Heart left ventricle (tissue), 16 donors: Measurements from ENCODE around the gene STOML1. TPM values are rescaled to one million over a fixed set of nuclear protein-coding genes. Genes with fewer than 3 reads are reported as not detected.

Experiments
- ATAC-seq, 4 donors: fragments of 200-7000 bp; cut with Tn5 transposase; one replicate each; pipeline ENCODE4 v1.9.1; 2020 to 2022; ENCODE audit warnings: moderate library complexity in 4 of 4, mild to moderate bottlenecking in 3 of 4, moderate number of reproducible peaks in 1 of 4
- DNase-seq, 5 donors: peaks; one replicate each; pipeline ENCODE4 v3.0.0-alpha.2; 2020
- H3K27ac ChIP-seq, 12 donors: fragments of 200-600 bp; sonication (generic) in 4 of 12; one replicate each; pipeline versions ENCODE4 v1.5.0 to v1.8.0; 2016 to 2022; ENCODE audit warnings: mild to moderate bottlenecking in 2 of 12
- H3K27me3 ChIP-seq, 9 donors: fragments of 200-600 bp; sonication (generic) in 2 of 9; one replicate each; pipeline versions ENCODE4 v1.5.1 to v1.8.0; 2016 to 2022; ENCODE audit warnings: mild to moderate bottlenecking in 3 of 9
- H3K36me3 ChIP-seq, 9 donors: fragments of 200-600 bp; sonication (generic) in 2 of 9; one replicate each; pipeline versions ENCODE4 v1.5.0 to v1.8.0; 2018 to 2022; ENCODE audit warnings: mild to moderate bottlenecking in 2 of 9
- H3K4me1 ChIP-seq, 12 donors: fragments of 200-600 bp; sonication (generic) in 4 of 12; one replicate each; pipeline versions ENCODE4 v1.5.0 to v1.8.0; 2016 to 2022; ENCODE audit warnings: mild to moderate bottlenecking in 3 of 12
- H3K4me3 ChIP-seq, 12 donors: fragments of 200-600 bp; sonication (generic) in 4 of 12; one replicate each; pipeline versions ENCODE4 v1.5.0 to v1.8.0; 2017 to 2022; ENCODE audit warnings: mild to moderate bottlenecking in 9 of 12, moderate library complexity in 4 of 12
- H3K9me3 ChIP-seq, 12 donors: fragments of 200-600 bp; sonication (generic) in 4 of 12; one replicate each; pipeline versions ENCODE4 v1.5.0 to v1.8.0; 2016 to 2022; ENCODE audit warnings: mild to moderate bottlenecking in 1 of 12
- CTCF ChIP-seq, 12 donors: fragments of 200-600 bp; sonication (generic) in 4 of 12; IDR thresholded peaks; one replicate each; pipeline versions ENCODE4 v1.5.0 to v1.8.0; 2018 to 2022; ENCODE audit warnings: antibody characterized with exemption in 12 of 12, mild to moderate bottlenecking in 5 of 12
- POLR2A ChIP-seq, 2 donors: fragments of 450-650 bp; IDR thresholded peaks; one replicate each; pipeline ENCODE4 v1.6.1; 2017; ENCODE audit warnings: antibody characterized with exemption in 2 of 2, mild to moderate bottlenecking in 2 of 2, moderate library complexity in 2 of 2
- WGBS, 4 donors: extraction: QIAGEN DNeasy Blood & Tissue Kit in 2 of 4; methylation state at CpG; one replicate each; pipeline versions ENCODE4 v1.1.5 to v1.1.7; 2013 to 2018; 5-methylcytosine and 5-hydroxymethylcytosine counted together
- intact Hi-C, 10 donors: fragments of 100-400 bp; cut with DNase I; formaldehyde crosslinking; loops; one replicate each; pipeline versions ENCODE4 v1.11.1 to v1.14.2; 2022
- polyA plus RNA-seq, 2 donors: library from polyadenylated mRNA; stranded (reverse); fragments of 200-250 nt; gene quantifications; one replicate each; pipeline ENCODE4 v1.2.3, GENCODE V29; 2013
- total RNA-seq, 9 donors: library from RNA; depleted of rRNA in 2 of 9; stranded (reverse); fragments of >200 nt in 2 of 9; fragmentation: NEBNext Ultra II Directional in 3 of 9; extraction: Animal tissue kit (Norgen Biotek cat#: 25700) in 3 of 9; gene quantifications; one replicate each; pipeline versions ENCODE4 v1.1.0 to v1.2.4, GENCODE V29; 2016 to 2023
- donor health status: ischemic (EF 13 %, LVEDD 7.1; RV severe dilation, severe dysfunction).
- donor health status: healthy with polysubstance abuse.
- donor health status: DM: no; HTN: yes; CAD: no.
- donor health status: DM: no; HTN: no; CAD: no.
- donor health status: ischemic (EF 25% LVEDD 6.9; RV normal size, moderate dysfunction).
- donor health status: ischemic (EF 25% LVEDD 5.7; RV mildly dilated, moderate dysfunction).
- donor health status: healthy.
- donor health status: DM: yes; HTN: yes; CAD: no.
- donor health status: ischemic (EF 35%, LVEDD 5.7; RV mildly dilated, moderate dysfunction).
- donor health status: nonischemic (EF 11% LVEDD 7.7; RV severe dilation, severe dysfunction).
- donor health status: DM: yes; HTN: yes; CAD: no.
- donor health status: PGD.
- donor health status: ischemic (EF 29% LVEDD 5.4; RV normal size, mild dysfunction).
- donor health status: nonischemic (EF 23%, LVEDD 6.1; RV moderate dilation, normal function).

The STOML1 gene
- total and polyA plus RNA-seq, 11 donors: 25.0 to 41.1 (median 27.7) TPM

DNA sequence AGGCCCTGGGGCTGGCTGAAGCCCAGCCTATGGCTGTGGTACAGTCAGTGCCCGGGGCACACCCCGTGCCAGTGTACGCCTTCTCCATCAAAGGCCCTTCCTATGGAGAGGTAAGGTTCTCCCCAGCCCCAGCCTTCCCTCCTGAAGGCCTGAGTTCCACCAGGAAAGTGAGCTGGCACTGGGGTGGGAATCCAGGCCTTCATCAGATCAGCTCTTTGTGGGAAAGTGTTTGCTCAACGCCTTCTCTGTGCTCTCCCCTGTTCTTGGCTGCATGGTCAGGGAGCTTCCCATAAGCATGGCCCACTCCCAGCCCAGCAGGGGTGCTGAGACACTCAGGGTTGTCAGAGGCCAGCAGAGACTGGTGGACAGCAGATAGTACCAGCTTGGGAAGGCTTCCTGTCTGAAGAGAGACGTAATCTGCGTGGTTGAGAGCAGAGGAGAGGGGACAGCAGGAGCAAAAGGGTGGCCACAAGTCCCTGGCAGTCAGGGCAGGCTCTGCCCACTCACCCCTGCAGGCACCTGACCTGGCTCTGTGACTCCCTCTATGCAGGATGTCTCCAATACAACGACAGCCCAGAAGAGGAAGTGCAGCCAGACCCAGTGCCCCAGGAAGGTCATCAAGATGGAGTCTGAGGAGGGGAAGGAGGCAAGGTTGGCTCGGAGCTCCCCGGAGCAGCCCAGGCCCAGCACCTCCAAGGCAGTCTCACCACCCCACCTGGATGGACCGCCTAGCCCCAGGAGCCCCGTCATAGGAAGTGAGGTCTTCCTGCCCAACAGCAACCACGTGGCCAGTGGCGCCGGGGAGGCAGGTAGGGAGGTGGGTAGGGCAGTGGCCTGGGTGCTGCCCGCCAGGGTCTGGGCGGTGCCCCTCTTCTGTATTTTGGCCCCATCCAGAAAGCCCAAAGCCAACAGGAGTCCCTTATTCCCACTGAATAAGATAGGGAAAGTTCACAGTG, 40.8 kb upstream of the STOML1 start:
- H3K27me3 ChIP-seq: no peaks in the 10 kb centered on the region
- DNase-seq (no peak), ATAC-seq (no peak)
- peaks cover 0 to 32% (median 8%) of the 10 kb centered on the region in 12 donors for H3K4me1 ChIP-seq
- H3K9me3 ChIP-seq: no peaks in the 10 kb centered on the region
- intact Hi-C loops: loop anchor here in 1 of 10 donors (10.0 kb wide), 1 partner anchor 58 kb away; no protein-coding TSS in a partner anchor
- 65 to 81% (median 76%) methylated on average over 11 to 16 of the region's 16 CpGs for WGBS, 4 donors
- H3K27ac ChIP-seq: no peak overlapping the region
- TF ChIP-seq POLR2A (IDR thresholded peaks at IDR 0.05) (no peak), CTCF (IDR thresholded peaks at IDR 0.05) (no peak)
- no peak overlapping the region for H3K4me3 ChIP-seq
- peaks cover 0 to 99% (median 70%) of the 10 kb centered on the region in 9 donors for H3K36me3 ChIP-seq

DNA sequence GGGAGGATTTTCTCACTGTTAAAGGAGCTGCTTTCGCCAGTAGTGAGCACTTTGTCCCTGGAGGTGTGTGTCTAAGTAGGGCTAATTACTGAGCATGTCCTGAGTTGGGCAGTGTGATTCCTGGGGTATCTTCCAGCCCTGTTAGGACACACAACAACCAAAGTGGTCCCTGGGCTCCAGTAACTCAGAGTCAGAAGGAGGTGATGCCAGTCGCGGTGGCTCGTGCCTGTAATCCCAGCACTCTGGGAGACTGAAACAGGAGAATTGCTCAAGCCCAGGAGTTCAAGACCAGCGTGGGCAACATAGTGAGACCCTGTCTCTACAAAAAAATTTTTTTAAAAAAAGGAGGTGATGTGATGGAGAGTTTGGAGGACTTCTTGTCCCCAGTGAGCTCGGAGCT, 40.0 kb upstream of the STOML1 start:
- no peak for TF ChIP-seq POLR2A (IDR thresholded peaks at IDR 0.05)
- TF ChIP-seq CTCF (IDR thresholded peaks at IDR 0.05): no peak
- Histone ChIP-seq H3K36me3 (peaks cover 0 to 99% (median 75%) of the 10 kb centered on the region in 9 donors), H3K4me1 (peaks cover 0 to 34% (median 8%) of the 10 kb centered on the region in 12 donors), H3K9me3 (no peaks in the 10 kb centered on the region), H3K27ac (no peak overlapping the region), H3K27me3 (no peaks in the 10 kb centered on the region), H3K4me3 (no peak overlapping the region)
- intact Hi-C loops: loop anchor here in 1 of 10 donors (10.0 kb wide), 1 partner anchor 57 kb away; no protein-coding TSS in a partner anchor
- 96 to 98% (median 97%) methylated on average over 6 of the region's 6 CpGs for WGBS, 4 donors
- ATAC-seq (no peak), DNase-seq (no peak)

DNA sequence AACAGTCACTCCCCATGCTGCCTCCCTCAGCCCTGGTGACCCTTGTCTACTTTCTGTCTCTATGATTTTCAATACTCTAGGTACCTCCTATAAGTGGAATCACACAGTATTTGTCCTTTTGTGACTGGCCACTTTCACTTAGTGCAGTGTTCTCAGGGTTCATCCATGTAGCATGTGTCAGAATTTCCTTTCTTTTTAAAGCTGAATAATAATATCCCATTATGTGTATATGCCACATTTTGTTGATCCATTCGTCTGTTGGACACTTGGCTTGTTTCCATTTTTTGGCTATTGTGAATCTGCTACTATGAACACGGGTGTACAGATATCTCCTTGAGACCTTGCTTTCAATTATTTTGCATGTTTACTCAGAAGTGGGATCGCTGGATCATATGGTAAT, 36.6 kb upstream of the STOML1 start:
- Histone ChIP-seq H3K27me3 (no peaks in the 10 kb centered on the region), H3K27ac (peak overlapping the region in 1 of 12 donors; percentile 61), H3K4me1 (peaks cover 0 to 44% (median 17%) of the 10 kb centered on the region in 12 donors), H3K9me3 (no peaks in the 10 kb centered on the region), H3K4me3 (no peak overlapping the region), H3K36me3 (peaks cover 0 to 99% (median 80%) of the 10 kb centered on the region in 9 donors)
- intact Hi-C loops: no loop called here
- DNase-seq: no peak
- ATAC-seq: no peak
- TF ChIP-seq POLR2A (IDR thresholded peaks at IDR 0.05) (no peak), CTCF (IDR thresholded peaks at IDR 0.05) (no peak)
- 50 to 70% (median 54%) methylated on average over 3 of the region's 3 CpGs for WGBS, 4 donors

- Histone ChIP-seq H3K27me3 (no peaks in the 10 kb centered on the region), H3K36me3 (peaks cover 0 to 99% (median 80%) of the 10 kb centered on the region in 9 donors), H3K9me3 (no peaks in the 10 kb centered on the region), H3K4me3 (no peak overlapping the region), H3K27ac (peak overlapping the region in 2 of 12 donors; percentile 2 to 61), H3K4me1 (peaks cover 0 to 46% (median 17%) of the 10 kb centered on the region in 12 donors)
- intact Hi-C loops: no loop called here
- DNase-seq: no peak
- ATAC-seq: no peak
- 49 to 59% (median 58%) methylated on average over 3 of the region's 3 CpGs for WGBS, 4 donors
- TF ChIP-seq CTCF (IDR thresholded peaks at IDR 0.05) (no peak), POLR2A (IDR thresholded peaks at IDR 0.05) (no peak)
Measured at GRCh38 chr15:74027688-74028087, 35.6 kb upstream of the STOML1 start.
